GM11168 (cell line): ENCODE results near the gene DHRS1.

Experiments used
- in situ Hi-C: fragments of 300-500 bp; cut with MboI; formaldehyde crosslinking; loops from one replicate; pipeline ENCODE4 v1.12.0; 2022; ENCODE audit warnings: low sequenced_read_pairs; ENCODE audit not compliant: unreplicated experiment

The DHRS1 gene

GRCh38 chr14:24310646-24311604 is 11.3 kb upstream of the DHRS1 start, which contains the start of gene LTB4R:
Gene LTB4R (plus strand): TSS chr14:24311502. CDS start chr14:24315652, 4,150 bp downstream.
- in situ Hi-C loops: no loop called here

GRCh38 chr14:24310265-24310645 is 10.7 kb upstream of the DHRS1 start:
- in situ Hi-C loops: no loop called here

- in situ Hi-C loops: no loop called here
Measured at GRCh38 chr14:24309538-24310264, 10.1 kb upstream of the DHRS1 start, which contains the start of gene LTB4R2. Gene LTB4R2 (plus strand): TSS chr14:24310140. CDS start chr14:24310665, 525 bp downstream.

GRCh38 chr14:24308342-24309124 is 9.0 kb upstream of the DHRS1 start:
- in situ Hi-C loops: no loop called here

- in situ Hi-C loops: no loop called here
Measured at GRCh38 chr14:24307575-24308341, 8.2 kb upstream of the DHRS1 start, which contains the start of gene CIDEB. Gene CIDEB (minus strand): TSS chr14:24307977. CDS start chr14:24307858, 119 bp downstream.

- in situ Hi-C loops: no loop called here
Measured at GRCh38 chr14:24307156-24307574, 7.6 kb upstream of the DHRS1 start.

GRCh38 chr14:24304019-24304387 is 4.4 kb upstream of the DHRS1 start:
- in situ Hi-C loops: no loop called here

GRCh38 chr14:24300326-24300980 is 873 bp upstream of the DHRS1 start:
- in situ Hi-C loops: no loop called here

GRCh38 chr14:24298892-24299254 is 707 bp downstream of the DHRS1 start:
- in situ Hi-C loops: loop anchor here (5.0 kb wide), 1 partner anchor 57 kb away; the partner anchor contains the start of gene TINF2

- in situ Hi-C loops: loop anchor here (5.0 kb wide), 1 partner anchor 55 kb away; the partner anchor contains the start of gene TINF2
Measured at GRCh38 chr14:24297190-24297964, 2.2 kb downstream of the DHRS1 start.

- in situ Hi-C loops: loop anchor here (5.0 kb wide), 1 partner anchor 54 kb away; the partner anchor contains the start of gene TINF2
Measured at GRCh38 chr14:24296341-24297157, 3.0 kb downstream of the DHRS1 start.

GRCh38 chr14:24293525-24293924 is 6.1 kb downstream of the DHRS1 start:
- in situ Hi-C loops: no loop called here

- in situ Hi-C loops: no loop called here
Measured at GRCh38 chr14:24292118-24292807, 7.3 kb downstream of the DHRS1 start.

- in situ Hi-C loops: no loop called here
Measured at GRCh38 chr14:24291446-24292117, 8.0 kb downstream of the DHRS1 start.

- in situ Hi-C loops: no loop called here
Measured at GRCh38 chr14:24290746-24291145, 8.8 kb downstream of the DHRS1 start.

GRCh38 chr14:24289649-24290280 is 9.8 kb downstream of the DHRS1 start:
- in situ Hi-C loops: no loop called here
